ENCODE results near the gene RAVER1. TPM values are rescaled to one million over a fixed set of nuclear protein-coding genes. Genes with fewer than 3 reads are reported as not detected.

RAVER1 gene
- total and polyA plus RNA-seq, 2 of the 13 experiments (the other 11 are each of a cell fraction or from before 2014, with no cell fraction given) = 3.6 to 7.9 TPM

- TF ChIP-seq YEATS4 (CRISPR knock-in tag; IDR thresholded peaks at IDR 0.05; ENCODE audit: borderline replicate concordance) = no peak
- TF ChIP-seq, protein P1, sequence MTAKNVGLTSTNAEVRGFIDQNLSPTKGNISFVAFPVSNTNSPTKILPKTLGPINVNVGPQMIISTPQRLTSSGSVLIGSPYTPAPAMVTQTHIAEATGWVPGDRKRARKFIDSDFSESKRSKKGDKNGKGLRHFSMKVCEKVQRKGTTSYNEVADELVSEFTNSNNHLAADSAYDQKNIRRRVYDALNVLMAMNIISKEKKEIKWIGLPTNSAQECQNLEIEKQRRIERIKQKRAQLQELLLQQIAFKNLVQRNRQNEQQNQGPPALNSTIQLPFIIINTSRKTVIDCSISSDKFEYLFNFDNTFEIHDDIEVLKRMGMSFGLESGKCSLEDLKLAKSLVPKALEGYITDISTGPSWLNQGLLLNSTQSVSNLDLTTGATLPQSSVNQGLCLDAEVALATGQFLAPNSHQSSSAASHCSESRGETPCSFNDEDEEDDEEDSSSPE (CRISPR knock-in tag; IDR thresholded peaks at IDR 0.05) = peak; percentile 60; the same call in 1 of the 2 replicates
- TF ChIP-seq RXRB (CRISPR knock-in tag; IDR thresholded peaks at IDR 0.05; ENCODE audit: borderline replicate concordance) = 0 out of 2 replicates have a peak, but pooled peaks have one; percentile 25
- TF ChIP-seq MEIS1 (CRISPR knock-in tag; IDR thresholded peaks at IDR 0.05; ENCODE audit: borderline replicate concordance) = no peak
- no peak for TF ChIP-seq MBNL3 (CRISPR knock-in tag; conservative IDR thresholded peaks at IDR 0.05)
- TF ChIP-seq ZNF260 (CRISPR knock-in tag; IDR thresholded peaks at IDR 0.05; ENCODE audit: borderline replicate concordance, low read depth) = no peak
- TF ChIP-seq ZNF256 (CRISPR knock-in tag; conservative IDR thresholded peaks at IDR 0.05) = no peak
- no peak for TF ChIP-seq SP1 (IDR thresholded peaks at IDR 0.05)
- TF ChIP-seq SP1 (CRISPR knock-in tag; IDR thresholded peaks at IDR 0.05) = no peak
- TF ChIP-seq GZF1 (CRISPR knock-in tag; IDR thresholded peaks at IDR 0.05) = 0 out of 2 replicates have a peak, but pooled peaks have one; percentile 3
- TF ChIP-seq HIVEP1 (CRISPR knock-in tag; IDR thresholded peaks at IDR 0.05) = 0 out of 2 replicates have a peak, but pooled peaks have one; percentile 30
- peak; percentile 27; the same call in 1 of the 2 replicates for TF ChIP-seq POLR2AphosphoS5 (IDR thresholded peaks at IDR 0.05; ENCODE audit: low read depth, low read length)
- no peak for TF ChIP-seq CHD4 (IDR thresholded peaks at IDR 0.05; ENCODE audit: borderline replicate concordance, low read length)
- peak; percentile 42; the same call in 1 of the 2 replicates for TF ChIP-seq SALL1 (CRISPR knock-in tag; IDR thresholded peaks at IDR 0.05)
- no peak for TF ChIP-seq TRIM22 (IDR thresholded peaks at IDR 0.05)
- TF ChIP-seq ARHGAP35 (CRISPR knock-in tag; IDR thresholded peaks at IDR 0.05; ENCODE audit: borderline replicate concordance) = peak; percentile 32; the same call in 1 of the 2 replicates
- 0 out of 2 replicates have a peak, but pooled peaks have one; percentile 10 for TF ChIP-seq ZBTB25 (CRISPR knock-in tag; IDR thresholded peaks at IDR 0.05)
- peak; percentile 90 for TF ChIP-seq HNF4A (CRISPR knock-in tag; IDR thresholded peaks at IDR 0.05)
- peak; percentile 19; the same call in 1 of the 2 replicates for TF ChIP-seq MXD4 (CRISPR knock-in tag; IDR thresholded peaks at IDR 0.05)
- TF ChIP-seq ZNF75D (CRISPR knock-in tag; IDR thresholded peaks at IDR 0.05; ENCODE audit: borderline replicate concordance) = no peak
- no peak for TF ChIP-seq ZNF589 (CRISPR knock-in tag; conservative IDR thresholded peaks at IDR 0.05)
- TF ChIP-seq ZNF788 (CRISPR knock-in tag; IDR thresholded peaks at IDR 0.05; ENCODE audit: borderline replicate concordance) = no peak; the same call in 1 of the 2 replicates
Observed at GRCh38 chr19:10332158-10332964, 968 bp downstream of the RAVER1 start (continued).

Data from HepG2 (cell line).